ENCODE results near the gene CARD18.

DNA sequence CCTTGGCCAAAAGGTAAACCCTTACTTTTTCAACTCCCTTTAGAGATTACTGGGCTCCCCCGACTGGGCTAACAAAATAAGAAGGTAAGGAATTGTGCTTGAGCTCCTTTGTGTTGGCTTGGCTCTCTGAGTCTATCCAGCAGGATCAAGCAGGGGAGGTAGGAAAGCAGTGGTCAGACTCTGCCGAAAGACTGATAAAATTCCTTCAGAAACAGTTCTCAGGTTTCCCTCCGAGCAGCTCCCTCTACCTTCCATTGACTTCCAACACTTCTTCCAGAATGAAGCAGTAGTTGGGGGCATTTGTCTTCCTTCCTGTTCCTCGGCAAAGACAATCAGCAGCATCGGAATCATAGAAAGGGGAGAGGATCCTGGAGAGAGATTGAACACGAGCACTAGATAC is 16.1 kb upstream of the CARD18 start:
- TF ChIP-seq POLR2A (IDR thresholded peaks at IDR 0.05; ENCODE audit: low read depth) (no peak), POLR2AphosphoS5 (IDR thresholded peaks at IDR 0.05) (no peak), EP300 (IDR thresholded peaks at IDR 0.05) (no peak)
- TF ChIP-seq, protein P1, sequence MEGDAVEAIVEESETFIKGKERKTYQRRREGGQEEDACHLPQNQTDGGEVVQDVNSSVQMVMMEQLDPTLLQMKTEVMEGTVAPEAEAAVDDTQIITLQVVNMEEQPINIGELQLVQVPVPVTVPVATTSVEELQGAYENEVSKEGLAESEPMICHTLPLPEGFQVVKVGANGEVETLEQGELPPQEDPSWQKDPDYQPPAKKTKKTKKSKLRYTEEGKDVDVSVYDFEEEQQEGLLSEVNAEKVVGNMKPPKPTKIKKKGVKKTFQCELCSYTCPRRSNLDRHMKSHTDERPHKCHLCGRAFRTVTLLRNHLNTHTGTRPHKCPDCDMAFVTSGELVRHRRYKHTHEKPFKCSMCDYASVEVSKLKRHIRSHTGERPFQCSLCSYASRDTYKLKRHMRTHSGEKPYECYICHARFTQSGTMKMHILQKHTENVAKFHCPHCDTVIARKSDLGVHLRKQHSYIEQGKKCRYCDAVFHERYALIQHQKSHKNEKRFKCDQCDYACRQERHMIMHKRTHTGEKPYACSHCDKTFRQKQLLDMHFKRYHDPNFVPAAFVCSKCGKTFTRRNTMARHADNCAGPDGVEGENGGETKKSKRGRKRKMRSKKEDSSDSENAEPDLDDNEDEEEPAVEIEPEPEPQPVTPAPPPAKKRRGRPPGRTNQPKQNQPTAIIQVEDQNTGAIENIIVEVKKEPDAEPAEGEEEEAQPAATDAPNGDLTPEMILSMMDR (IDR thresholded peaks at IDR 0.05), result no peak

All from esophagus muscularis mucosa (tissue), 4 donors.